HG03460 (cell line): ENCODE results near the gene GULP1.

Experiments used
- ATAC-seq: cut with Tn5 transposase; IDR thresholded peaks from one replicate; pipeline ENCODE4 v1.9.1; 2021; ENCODE audit not compliant: unreplicated experiment

Gene GULP1

GRCh38 chr2:188414869-188415753, 123.4 kb downstream of the GULP1 start:
- no peak for ATAC-seq

- no peak for ATAC-seq
Observed at GRCh38 chr2:188415754-188416083, 124.0 kb downstream of the GULP1 start.

- ATAC-seq, result no peak
Observed at GRCh38 chr2:188416367-188416766, 124.7 kb downstream of the GULP1 start.

- ATAC-seq, result no peak
Observed at GRCh38 chr2:188422726-188423125, 131.1 kb downstream of the GULP1 start.

- ATAC-seq, result no peak
Observed at GRCh38 chr2:188425266-188425665, 133.6 kb downstream of the GULP1 start.

GRCh38 chr2:188426121-188426520, 134.4 kb downstream of the GULP1 start:
- ATAC-seq, result no peak

GRCh38 chr2:188430705-188431104, 139.0 kb downstream of the GULP1 start:
- no peak for ATAC-seq

- no peak for ATAC-seq
Observed at GRCh38 chr2:188434018-188434417, 142.3 kb downstream of the GULP1 start.

GRCh38 chr2:188435115-188435514, 143.4 kb downstream of the GULP1 start:
- no peak for ATAC-seq

- ATAC-seq, result no peak
Observed at GRCh38 chr2:188437537-188437936, 145.9 kb downstream of the GULP1 start.

GRCh38 chr2:188439986-188440385, 148.3 kb downstream of the GULP1 start:
- ATAC-seq, result no peak

GRCh38 chr2:188440849-188441248, 149.2 kb downstream of the GULP1 start:
- ATAC-seq, result no peak

GRCh38 chr2:188441288-188441947, 149.7 kb downstream of the GULP1 start:
- ATAC-seq, result no peak

GRCh38 chr2:188443207-188443606, 151.5 kb downstream of the GULP1 start:
- no peak for ATAC-seq

GRCh38 chr2:188444106-188444835, 152.6 kb downstream of the GULP1 start:
- no peak for ATAC-seq

GRCh38 chr2:188449561-188449960, 157.9 kb downstream of the GULP1 start:
- ATAC-seq, result no peak

- ATAC-seq, result no peak
Observed at GRCh38 chr2:188449971-188450370, 158.3 kb downstream of the GULP1 start.

- ATAC-seq, result no peak
Observed at GRCh38 chr2:188450732-188451483, 159.2 kb downstream of the GULP1 start.

- ATAC-seq, result no peak
Observed at GRCh38 chr2:188452084-188452483, 160.4 kb downstream of the GULP1 start.

GRCh38 chr2:188456114-188456909, 164.6 kb downstream of the GULP1 start:
- ATAC-seq, result no peak
